Anterior cingulate cortex (tissue), 58 donors: ENCODE results near the gene SUN2.

Experiments used
- DNase-seq, 58 donors: peaks; one replicate each; lab custom pipeline; 2025; lab: John Stamatoyannopoulos, UW

SUN2 gene

GRCh38 chr22:38782402-38783094 is 26.8 kb upstream of the SUN2 start:
- peak in 29 of 58 donors; percentile 28 to 87 (median 57) for DNase-seq

GRCh38 chr22:38781033-38781432 is 25.2 kb upstream of the SUN2 start:
- peak in 14 of 58 donors; percentile 17 to 60 (median 28) for DNase-seq

- peak in 33 of 58 donors; percentile 14 to 74 (median 56) for DNase-seq
These were observed 21.4 kb upstream of the SUN2 start for GRCh38 chr22:38777087-38777671.

GRCh38 chr22:38776086-38776485 is 20.3 kb upstream of the SUN2 start:
- no peak for DNase-seq

GRCh38 chr22:38775656-38776055 is 19.9 kb upstream of the SUN2 start:
- DNase-seq = no peak

- peak in 7 of 58 donors; percentile 13 to 61 (median 27) for DNase-seq
These were observed 18.8 kb upstream of the SUN2 start for GRCh38 chr22:38774496-38775166.

- no peak for DNase-seq
These were observed 17.7 kb upstream of the SUN2 start for GRCh38 chr22:38773363-38773946.

GRCh38 chr22:38772623-38772873 is 16.8 kb upstream of the SUN2 start:
- no peak for DNase-seq

GRCh38 chr22:38770257-38770949 is 14.6 kb upstream of the SUN2 start:
- DNase-seq = no peak

GRCh38 chr22:38768036-38768435 is 12.2 kb upstream of the SUN2 start:
- no peak for DNase-seq

GRCh38 chr22:38767313-38767712 is 11.5 kb upstream of the SUN2 start:
- no peak for DNase-seq

- DNase-seq = peak in 47 of 58 donors; percentile 15 to 88 (median 45)
These were observed 10.4 kb upstream of the SUN2 start for GRCh38 chr22:38766076-38766777.

GRCh38 chr22:38762551-38762983 is 6.8 kb upstream of the SUN2 start:
- peak in 16 of 58 donors; percentile 15 to 67 (median 36) for DNase-seq

GRCh38 chr22:38761202-38762162 is 5.7 kb upstream of the SUN2 start:
- no peak for DNase-seq

- peak in 14 of 58 donors; percentile 15 to 62 (median 37) for DNase-seq
These were observed 4.8 kb upstream of the SUN2 start for GRCh38 chr22:38760477-38761201.

- DNase-seq = no peak
These were observed 3.2 kb upstream of the SUN2 start for GRCh38 chr22:38759005-38759404.

GRCh38 chr22:38758276-38758945 is 2.6 kb upstream of the SUN2 start:
- DNase-seq = peak in 1 of 58 donors; percentile 18

GRCh38 chr22:38757464-38757757 is 1.6 kb upstream of the SUN2 start:
- no peak for DNase-seq
